Left kidney (tissue), 2 donors: ENCODE results near the gene DRD3. TPM values are rescaled to one million over a fixed set of nuclear protein-coding genes. Genes with fewer than 3 reads are reported as not detected.

ENCODE experiments used
- DNase-seq: peaks from one replicate; pipeline ENCODE4 v3.0.0-alpha.2; 2013
- polyA plus RNA-seq: library from polyadenylated mRNA; unstranded; fragments of 120-200 nt; gene quantifications from one replicate; pipeline ENCODE4 v1.2.1, GENCODE V29; 2013; ENCODE audit not compliant: insufficient read length

The DRD3 gene
- polyA plus RNA-seq, 1 donor: not detected

DNA sequence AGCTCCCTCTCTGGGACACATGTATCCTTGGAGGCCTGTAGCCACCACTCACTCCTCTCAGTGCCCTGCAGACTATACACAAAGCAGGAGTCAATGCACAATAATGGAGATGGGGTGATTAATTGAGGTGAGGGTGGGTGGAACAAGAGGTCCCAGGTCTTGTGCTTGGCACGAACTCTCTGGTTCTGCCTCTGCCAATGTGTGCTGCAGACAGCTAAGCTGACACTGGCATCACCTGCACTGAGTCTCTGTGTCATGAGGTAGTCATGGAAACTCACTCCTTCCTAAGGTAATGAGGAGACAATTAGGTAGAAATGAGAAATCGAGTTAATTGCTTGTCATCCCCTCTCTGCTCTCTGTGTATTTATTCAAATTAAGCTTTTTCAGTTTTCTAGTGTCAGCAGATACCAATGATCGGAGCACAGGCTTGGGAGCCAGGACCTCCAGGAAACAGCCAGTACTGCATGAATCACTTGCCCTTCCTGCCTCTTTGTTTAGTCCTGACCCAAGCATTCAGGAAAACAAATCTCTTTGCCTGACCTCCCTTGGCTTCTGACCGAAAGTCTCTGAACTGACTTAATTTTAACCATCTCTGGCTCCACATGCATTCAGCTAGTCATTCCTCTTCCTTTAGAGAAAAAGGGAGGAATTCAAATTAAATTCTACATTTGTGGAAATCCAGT, 56.7 kb downstream of the DRD3 start:
- DNase-seq: no peak

DNA sequence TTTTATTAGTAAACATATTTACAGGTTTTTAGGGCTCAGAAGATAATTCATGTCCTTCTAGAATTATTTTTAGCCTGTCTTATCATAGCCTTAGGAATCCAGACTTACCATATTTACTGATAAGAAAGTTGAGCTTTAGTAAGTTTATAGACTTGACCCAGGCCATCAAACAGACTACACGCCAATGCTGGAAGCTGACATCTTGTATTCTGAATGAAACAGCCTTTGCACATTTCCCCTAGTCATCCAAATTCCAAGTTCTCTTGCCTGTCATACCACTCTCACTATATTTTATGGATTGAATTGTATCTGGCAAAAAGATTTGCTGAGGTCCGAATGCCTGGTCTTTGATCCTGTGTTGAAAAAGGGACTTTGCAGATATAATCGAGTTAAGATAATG, 58.6 kb downstream of the DRD3 start:
- DNase-seq: no peak

DNA sequence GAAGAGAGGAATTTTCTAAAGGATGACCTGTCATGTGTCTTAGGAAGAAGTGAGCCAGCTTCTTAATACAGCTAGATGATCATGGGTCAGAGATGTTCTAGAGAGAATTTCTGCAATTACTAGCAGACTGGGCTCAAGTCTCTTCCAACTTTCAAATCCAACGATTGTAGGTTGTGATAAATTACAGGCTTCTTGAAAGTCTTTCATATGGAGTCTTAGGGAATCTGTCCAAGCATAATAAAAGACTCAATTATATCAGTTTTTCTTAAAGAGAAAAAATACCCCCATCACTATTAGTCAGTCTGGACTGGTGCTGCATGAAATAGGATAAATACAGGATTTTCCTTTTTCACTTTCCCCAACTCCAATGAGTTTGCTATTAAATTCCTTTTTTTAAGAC, 59.1 kb downstream of the DRD3 start:
- DNase-seq: no peak

DNA sequence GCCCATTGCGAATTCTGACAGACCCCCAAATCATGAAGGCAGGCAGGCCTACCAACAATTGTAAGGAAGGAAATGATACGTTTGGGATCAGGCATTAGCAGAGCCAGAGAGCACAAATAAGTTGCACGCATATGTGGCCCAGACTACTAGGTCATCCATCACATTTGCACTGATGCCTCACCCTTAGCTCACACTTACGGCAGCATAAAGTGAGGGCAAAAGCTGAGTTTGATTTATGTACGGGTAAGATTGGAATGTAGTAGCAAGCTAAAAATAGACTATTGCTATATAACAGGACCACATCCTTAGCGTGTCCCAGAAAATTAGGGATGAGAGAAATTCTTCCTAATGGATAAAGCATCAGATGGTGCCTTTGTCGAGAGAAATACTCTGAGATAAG, 63.7 kb downstream of the DRD3 start:
- no peak for DNase-seq

DNA sequence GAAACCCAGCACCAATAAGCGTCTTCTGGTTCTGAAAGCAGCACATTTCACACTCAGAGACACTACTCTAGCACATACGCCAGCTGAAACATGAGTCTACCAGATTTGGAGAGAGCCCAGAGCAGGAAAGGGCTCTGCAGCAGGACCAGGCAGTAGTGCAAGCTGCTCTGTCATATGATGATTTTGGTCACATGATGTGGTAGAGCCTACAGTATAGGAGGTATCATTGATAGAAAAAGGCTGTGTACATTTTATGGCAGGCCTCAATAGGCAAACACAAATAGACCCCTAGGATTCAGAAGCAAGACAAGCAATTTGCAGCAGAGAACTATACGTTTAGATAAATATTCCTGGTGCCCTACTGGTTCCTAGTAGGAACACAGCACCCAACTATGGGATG, 64.1 kb downstream of the DRD3 start:
- DNase-seq: no peak

DNA sequence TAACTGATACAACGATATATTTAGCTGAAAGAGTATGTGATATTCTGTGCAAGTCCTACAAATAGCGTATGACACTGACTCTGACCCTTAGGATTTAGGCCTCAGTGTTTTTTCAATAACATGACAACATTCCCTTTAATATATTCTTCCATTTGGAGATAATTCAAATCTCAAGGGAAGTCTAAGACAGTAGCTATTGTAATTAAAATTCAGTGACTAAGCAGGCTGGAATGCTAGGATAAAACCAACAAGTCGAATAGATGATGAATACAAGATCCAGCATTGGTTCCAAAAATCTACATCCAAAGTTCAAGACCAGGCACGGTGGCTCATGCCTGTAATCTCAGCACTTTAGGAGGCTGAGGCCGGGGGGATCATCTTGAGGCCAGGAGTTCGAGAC, 66.2 kb downstream of the DRD3 start:
- no peak for DNase-seq

DNA sequence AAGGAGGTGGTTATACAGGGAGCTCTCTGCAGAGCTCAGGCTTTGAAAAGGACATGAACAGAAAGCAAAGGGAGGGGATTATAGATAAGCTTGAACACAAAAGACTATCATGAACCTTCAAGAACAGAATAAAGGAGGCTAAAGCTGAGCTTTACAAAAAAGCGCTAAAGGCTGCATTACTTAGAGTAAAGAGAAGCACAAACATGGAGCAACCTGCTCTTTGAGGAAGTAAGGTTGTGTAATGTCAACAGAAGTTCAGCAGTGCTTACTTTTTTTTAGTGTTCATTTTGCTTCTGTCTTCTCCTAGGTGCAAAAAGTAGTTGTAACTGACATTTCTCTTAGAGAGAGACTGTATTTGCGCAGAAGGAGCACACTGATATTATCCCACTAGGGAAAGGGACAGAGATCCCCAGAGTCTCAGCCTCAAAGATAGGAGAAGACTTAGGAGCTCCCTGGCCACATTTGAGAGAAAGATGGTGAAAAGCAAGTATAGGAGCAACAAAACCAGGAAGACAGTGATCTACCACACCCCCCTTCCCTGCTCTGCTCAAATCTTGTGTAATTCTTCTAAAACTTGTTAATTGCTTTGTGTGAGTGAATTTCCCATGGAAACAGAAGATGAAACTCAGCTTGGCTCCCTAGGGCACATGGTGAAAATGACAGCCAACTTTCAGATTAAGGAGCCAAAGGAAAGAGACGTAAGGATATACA, 67.6 kb downstream of the DRD3 start:
- no peak for DNase-seq

DNA sequence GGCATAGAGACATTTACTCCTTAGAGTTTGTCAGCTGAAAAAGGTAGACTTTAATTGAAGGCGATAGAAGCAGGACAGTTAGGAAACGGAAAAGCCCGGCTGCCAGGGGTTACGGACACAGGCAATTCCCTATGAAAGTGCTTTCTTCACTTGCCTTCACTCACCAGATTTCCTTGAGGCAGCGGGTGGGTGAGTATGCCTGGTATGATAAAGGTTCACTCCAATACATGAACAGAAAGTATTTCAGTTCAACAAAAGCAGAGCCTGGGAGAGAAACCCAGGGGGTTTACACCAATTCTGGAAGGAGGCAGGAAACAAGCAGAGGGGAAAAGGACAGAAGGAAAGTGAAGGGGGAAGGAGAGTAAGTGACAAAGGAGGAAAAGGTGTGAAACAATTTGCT, 68.4 kb downstream of the DRD3 start:
- no peak for DNase-seq

DNA sequence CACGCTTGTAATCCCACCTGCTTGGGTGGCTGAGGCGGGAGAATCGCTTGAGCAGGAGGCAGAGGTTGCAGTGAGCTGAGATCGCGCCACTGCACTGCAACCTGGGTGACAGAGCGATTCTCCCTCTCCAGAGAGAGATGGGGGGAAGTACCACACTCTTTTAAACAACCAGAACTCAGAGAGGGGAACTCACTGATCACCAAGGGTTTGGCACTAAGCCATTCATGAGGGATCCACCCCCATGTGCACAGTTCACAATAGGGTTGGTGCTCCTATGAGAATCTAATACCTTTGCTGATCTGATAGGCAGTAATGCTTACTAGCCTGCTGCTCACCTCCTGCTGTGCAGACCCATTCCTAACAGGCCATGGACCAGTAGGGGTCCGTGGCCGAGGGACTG, 70.7 kb downstream of the DRD3 start:
- DNase-seq: no peak

DNA sequence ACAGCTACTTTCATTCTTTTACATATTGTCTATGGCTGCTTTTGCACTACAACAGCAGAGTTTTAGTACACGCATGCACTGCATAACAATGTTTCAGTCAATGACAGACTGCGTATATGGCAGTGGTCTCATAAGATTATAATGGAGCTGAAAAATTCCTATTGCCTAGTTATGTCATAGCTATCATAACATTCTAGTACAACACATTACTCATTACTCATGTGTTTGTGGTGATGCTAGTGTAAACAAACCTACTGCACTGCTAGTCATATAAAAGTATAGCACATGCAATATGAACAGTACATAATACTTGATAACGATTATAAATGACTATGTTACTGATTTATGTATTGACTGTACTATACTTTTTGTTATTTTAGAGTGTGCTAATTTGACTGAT, 74.4 kb downstream of the DRD3 start:
- no peak for DNase-seq

DNA sequence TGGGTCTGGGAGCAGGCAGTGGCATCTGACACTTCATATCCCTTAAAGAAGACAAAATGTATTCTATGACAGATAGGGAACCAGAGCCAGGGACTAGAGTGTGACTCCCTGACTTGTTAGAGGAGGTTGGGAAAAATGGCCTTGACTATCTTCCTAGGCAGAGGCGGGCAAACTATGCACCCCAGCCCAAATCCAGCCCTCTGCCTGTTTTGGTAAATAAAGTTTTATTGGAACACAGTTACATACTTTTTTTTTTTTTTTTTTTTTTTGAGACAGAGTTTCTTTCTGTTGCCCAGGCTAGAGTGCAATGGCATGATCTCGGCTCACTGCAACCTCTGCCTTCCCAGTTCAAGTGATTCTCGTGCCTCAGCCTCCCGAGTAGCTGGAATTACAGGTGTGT, 75.0 kb downstream of the DRD3 start:
- DNase-seq: no peak

DNA sequence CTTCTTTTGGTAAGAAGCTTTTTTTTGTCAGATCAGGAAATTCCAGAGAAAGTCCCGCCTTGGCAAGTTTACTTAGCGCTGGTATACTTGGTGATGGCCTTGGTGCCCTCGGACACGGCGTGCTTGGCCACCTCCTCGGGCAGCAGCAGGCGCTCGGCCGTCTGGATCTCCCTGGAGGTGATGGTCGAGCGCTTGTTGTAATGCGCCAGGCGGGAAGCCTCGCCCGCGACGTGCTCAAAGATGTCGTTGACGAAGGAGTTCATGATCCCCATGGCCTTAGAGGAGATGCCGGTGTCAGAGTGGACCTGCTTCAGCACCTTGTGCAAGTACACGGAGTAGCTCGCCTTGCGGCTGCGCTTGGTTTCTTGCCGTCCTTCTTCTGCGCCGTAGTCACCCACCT, 75.7 kb downstream of the DRD3 start:
- no peak for DNase-seq

DNA sequence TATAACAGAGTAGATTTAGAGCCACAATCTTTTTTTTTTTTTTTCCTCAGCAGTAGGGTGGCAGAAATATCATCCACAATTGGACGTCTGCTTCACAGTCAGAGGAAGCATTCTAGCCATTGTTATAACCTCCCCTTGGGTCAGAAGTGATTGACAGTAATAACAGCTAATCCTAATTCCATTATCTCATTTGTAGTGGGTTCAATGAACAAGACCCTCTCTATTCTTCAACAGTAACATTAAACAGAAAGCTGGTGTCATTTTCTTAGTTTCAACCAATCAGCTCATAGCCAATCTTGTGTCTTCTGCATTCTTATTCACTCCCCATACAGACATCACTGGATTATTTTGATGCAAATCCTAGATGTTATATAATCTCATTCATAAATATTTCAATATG, 77.8 kb downstream of the DRD3 start:
- DNase-seq: no peak

DNA sequence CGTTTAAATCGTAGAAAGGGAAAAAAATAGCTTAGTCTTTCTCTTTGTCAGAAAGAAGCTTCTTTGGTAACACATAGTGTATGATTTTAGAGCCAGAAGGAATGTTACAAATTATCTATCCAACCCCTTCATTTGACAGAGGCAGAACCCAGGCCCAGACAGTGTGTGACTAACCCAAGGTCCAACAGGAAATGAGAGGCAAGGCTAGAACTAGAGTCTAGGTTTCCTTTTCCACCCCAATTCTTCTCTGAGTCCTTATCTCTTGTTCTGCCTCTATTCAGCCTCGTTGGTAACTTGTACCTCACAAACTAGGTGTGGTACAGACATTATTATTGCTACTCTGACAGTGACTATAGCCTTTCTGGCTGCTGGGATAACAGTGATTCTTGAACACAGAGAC, 83.1 kb downstream of the DRD3 start:
- DNase-seq: no peak

DNA sequence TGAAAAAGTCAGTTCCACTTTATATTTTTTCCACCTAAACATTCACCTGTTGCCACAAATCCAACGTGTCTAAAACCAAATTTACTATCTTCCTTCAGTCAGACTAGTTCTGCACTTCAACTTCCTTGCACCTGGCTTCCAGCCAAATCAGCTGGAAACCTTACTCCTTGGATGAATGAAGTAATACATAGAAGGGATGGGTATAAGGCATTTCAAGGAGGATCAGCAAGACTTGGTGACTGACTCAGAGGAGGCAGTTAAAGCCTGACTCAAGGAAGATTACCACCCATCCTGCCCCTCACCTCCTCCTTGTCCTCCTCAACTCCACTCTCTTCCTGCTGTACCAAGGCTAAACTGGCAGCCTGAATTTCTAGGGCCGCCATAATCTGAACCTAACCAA, 85.3 kb downstream of the DRD3 start:
- DNase-seq: no peak

DNA sequence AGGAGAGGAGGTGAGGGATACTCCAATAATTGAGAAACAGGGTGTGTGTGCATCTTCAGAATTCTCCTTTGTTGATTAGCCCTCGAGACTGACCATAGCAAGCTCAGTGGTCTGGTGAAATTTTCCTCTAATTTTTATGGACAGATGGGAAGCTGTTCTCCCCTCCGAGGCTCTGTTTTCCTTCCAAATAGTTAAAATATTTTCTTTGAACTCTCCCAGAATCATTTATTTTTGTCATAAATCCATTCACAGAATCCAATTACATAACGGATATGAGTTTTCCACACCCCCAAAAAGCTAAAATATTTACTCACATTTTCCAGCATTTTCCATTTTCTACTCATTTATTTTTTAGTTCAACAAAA, 85.9 kb downstream of the DRD3 start:
- no peak for DNase-seq

DNA sequence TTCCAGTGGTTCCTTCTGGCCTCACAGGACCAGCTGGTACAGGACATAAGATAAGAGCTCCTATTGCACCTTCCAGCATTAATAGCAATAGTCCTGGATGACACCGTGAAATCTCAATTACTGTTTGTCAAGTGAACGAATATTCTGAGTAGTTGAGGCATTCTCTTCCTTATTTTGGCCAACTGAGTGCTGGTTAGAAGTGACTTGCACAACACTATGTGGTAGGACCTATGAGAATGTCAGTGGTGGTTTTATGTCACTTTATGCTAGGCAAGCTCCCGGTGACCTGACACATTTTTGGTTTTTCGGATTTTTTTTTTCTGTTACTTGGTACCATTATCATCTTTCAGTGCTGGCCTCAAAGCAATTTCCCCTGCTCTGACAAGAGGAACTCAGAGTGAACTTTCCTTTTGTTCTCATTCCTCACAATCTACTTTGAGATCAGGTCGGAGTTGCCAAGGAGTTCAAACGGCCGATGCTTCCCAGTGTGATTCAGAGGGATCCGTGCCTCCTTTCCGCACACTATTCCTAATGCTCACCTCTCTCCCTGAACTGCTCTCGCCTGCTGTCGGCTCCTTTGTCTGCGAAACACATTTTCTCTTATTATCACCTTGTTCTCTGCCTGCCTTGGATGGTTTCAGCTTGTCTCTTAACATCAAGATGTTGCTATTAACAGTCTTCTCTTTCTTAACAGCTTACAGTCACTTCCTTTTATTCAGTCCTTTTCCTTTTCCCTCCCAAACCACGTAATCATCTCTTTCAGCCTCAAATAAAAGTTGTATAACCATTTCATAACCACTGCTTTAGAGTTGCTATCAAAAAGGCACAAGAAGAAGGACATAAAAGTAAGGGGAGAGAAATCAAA, 86.5 kb downstream of the DRD3 start:
- DNase-seq: no peak

DNA sequence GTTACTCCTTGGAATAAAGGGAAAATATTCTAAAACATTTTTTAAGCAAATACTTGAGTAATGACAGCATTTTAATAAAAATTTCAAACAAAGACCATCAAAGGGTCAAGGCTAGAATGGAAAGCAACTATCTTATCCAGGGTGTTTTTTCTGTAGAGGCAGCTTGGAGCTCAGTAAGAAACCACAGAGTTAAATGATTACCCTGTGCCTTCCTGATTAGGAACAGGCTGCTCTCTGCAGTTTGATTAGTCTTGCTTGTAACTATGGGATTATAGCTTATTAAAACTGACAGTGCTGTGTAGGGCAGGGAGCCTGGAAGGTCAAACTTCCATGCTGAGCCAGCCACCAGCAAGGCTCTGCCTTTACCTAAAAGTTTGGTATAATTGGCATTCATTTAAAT, 89.2 kb downstream of the DRD3 start:
- DNase-seq: no peak

DNA sequence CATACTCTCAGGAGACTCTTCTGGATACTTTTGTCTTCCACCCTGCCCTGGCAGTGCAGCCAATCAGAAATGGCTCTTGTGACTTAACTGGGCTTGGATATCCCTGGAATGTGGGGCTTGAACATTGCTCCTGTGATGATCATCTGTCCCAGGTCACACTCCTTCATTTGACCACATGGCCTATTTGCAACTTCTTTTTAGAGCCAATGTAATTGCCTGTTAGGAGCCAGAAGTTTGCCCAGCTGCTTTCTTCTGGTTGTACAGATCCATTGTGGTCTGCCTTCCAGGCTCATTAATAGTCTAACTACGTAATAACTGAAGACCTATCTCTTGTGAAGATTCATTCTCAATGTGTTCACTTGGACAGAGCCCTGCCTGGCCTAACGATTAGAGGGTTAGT, 92.5 kb downstream of the DRD3 start:
- DNase-seq: no peak

DNA sequence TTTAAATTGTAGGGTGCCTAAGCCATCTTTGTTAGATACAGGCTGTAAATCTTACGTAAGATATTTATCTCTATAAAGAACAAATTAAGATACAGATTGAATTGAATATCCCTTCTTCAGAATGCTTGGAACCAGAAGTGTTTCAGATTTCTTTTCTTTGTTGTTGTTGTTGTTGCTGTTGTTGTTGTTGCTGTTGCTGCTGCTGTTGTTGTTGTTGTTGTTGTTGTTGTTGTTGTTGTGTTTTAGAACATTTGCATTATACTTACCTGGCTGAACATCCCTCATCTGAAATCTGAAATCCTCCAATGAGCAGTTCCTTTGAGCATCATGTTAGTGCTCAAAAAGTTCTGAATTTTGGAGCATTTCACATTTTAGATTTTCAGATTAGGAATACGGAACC, 95.7 kb downstream of the DRD3 start:
- DNase-seq: no peak

DNA sequence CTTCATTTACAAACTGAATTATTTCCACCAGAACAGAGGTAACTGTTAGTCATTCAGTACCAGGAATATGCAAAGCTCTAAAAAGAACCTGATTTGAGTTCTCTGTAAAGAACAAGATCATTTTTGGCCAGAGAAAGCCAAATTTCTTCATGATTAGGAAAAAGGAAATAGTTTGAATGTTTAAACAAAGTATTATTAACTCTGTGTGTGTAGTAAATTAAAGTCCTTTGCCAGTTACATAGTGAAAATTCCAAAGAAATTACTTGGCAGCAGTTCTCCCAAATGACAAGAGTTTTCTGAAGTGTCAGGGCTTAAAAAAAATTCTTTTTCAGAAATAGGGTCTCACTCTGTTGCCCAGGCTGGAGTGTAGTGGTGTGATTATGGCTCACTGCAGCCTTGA, 97.8 kb downstream of the DRD3 start:
- no peak for DNase-seq

DNA sequence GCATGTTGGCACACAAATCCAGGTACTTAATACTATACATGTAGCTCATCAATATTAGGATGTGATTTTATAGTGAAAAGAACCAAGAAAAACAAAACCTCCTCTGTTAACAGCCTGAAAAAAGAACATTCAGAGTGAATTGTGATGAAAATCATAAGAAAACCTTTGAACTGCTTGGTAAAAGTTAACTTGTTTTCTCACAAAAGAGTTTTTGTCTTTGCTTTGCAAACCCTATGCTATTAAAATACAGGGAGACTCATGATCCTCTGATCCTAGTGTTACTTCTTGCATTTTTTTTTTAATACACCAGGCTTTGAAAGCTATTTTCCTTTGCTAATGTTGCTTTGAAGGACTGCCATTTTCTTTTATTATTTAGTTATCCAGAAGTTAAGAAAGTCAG, 98.7 kb downstream of the DRD3 start:
- no peak for DNase-seq

DNA sequence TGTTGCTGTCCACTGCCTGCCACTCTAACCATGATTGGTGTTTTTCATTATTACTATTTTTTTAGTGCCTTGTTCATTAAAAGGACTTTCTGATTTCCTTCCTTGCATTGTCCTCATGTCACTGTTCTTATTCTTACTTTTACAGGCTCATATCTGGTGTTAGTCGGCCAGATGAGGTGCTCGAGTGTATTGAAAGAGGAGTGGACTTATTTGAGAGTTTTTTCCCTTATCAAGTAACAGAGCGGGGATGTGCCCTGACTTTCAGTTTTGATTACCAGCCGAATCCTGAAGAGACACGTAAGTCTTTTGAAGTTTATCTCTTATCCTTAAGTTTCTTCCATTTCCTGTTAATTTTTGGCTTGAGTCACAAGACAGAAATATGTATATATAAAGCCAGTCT, 99.1 kb downstream of the DRD3 start:
- DNase-seq: no peak
